Measurements from ENCODE around the gene LRTM2. TPM values are rescaled to one million over a fixed set of nuclear protein-coding genes. Genes with fewer than 3 reads are reported as not detected.

LRTM2 gene
- total RNA-seq, 1 donor from 2014 or later = not detected

- Histone ChIP-seq H3K36me3 (no peaks in the 10 kb centered on the region), H3K27ac (no peak overlapping the region), H3K9me3 (no peaks in the 10 kb centered on the region), H3K4me1 (no peaks in the 10 kb centered on the region), H3K27me3 (no peaks in the 10 kb centered on the region), H3K4me3 (no peak overlapping the region)
- peak; percentile 42 to 61 for DNase-seq (ENCODE audit: extremely low spot score in 2 of 2)
- TF ChIP-seq POLR2A (IDR thresholded peaks at IDR 0.05) = no peak
- no peak for TF ChIP-seq CTCF (IDR thresholded peaks at IDR 0.05)
- no peak for TF ChIP-seq POLR2AphosphoS5 (IDR thresholded peaks at IDR 0.05; ENCODE audit: insufficient read depth in 1 of 2, low read depth in 1 of 2)
- intact Hi-C loops (cut with DNase I) = no loop called here
Observed at GRCh38 chr12:1870998-1871917, 50.9 kb downstream of the LRTM2 start.

GRCh38 chr12:1872001-1872400 lies 51.6 kb downstream of the LRTM2 start:
- H3K9me3 ChIP-seq = no peaks in the 10 kb centered on the region
- H3K27me3 ChIP-seq = no peaks in the 10 kb centered on the region
- TF ChIP-seq CTCF (IDR thresholded peaks at IDR 0.05) (no peak), POLR2A (IDR thresholded peaks at IDR 0.05) (no peak), POLR2AphosphoS5 (IDR thresholded peaks at IDR 0.05; ENCODE audit: insufficient read depth in 1 of 2, low read depth in 1 of 2) (no peak)
- H3K4me1 ChIP-seq = no peaks in the 10 kb centered on the region
- DNase-seq (ENCODE audit: extremely low spot score in 2 of 2) = peak in 1 of 2 donors; percentile 72
- H3K4me3 ChIP-seq = no peak overlapping the region
- no peak overlapping the region for H3K27ac ChIP-seq
- intact Hi-C loops (cut with DNase I) = no loop called here
- no peaks in the 10 kb centered on the region for H3K36me3 ChIP-seq

GRCh38 chr12:1872448-1872847 lies 52.1 kb downstream of the LRTM2 start:
- no peaks in the 10 kb centered on the region for H3K9me3 ChIP-seq
- intact Hi-C loops (cut with DNase I) = no loop called here
- H3K4me3 ChIP-seq = no peak overlapping the region
- H3K27me3 ChIP-seq = no peaks in the 10 kb centered on the region
- TF ChIP-seq POLR2AphosphoS5 (IDR thresholded peaks at IDR 0.05; ENCODE audit: insufficient read depth in 1 of 2, low read depth in 1 of 2) = no peak
- TF ChIP-seq CTCF (IDR thresholded peaks at IDR 0.05) = no peak
- DNase-seq (ENCODE audit: extremely low spot score in 2 of 2) = peak in 1 of 2 donors; percentile 74
- H3K27ac ChIP-seq = no peak overlapping the region
- H3K4me1 ChIP-seq = no peaks in the 10 kb centered on the region
- no peaks in the 10 kb centered on the region for H3K36me3 ChIP-seq

GRCh38 chr12:1873531-1874510 lies 53.5 kb downstream of the LRTM2 start:
- Histone ChIP-seq H3K36me3 (no peaks in the 10 kb centered on the region), H3K27me3 (no peaks in the 10 kb centered on the region), H3K9me3 (no peaks in the 10 kb centered on the region), H3K4me1 (no peaks in the 10 kb centered on the region), H3K4me3 (no peak overlapping the region), H3K27ac (no peak overlapping the region)
- peak; percentile 60 to 72 for DNase-seq (ENCODE audit: extremely low spot score in 2 of 2)
- intact Hi-C loops (cut with DNase I) = no loop called here
- no peak for TF ChIP-seq CTCF (IDR thresholded peaks at IDR 0.05)
- TF ChIP-seq POLR2AphosphoS5 (IDR thresholded peaks at IDR 0.05; ENCODE audit: insufficient read depth in 1 of 2, low read depth in 1 of 2) = no peak
- no peak for TF ChIP-seq POLR2A (IDR thresholded peaks at IDR 0.05)

All from vagina (tissue), 2 donors.